Uterus (tissue), 2 donors: ENCODE results near the gene MAP4.

Experiments used
- POLR2A ChIP-seq, 2 donors: fragments of 450-650 bp; IDR thresholded peaks; one replicate each; pipeline ENCODE4 v1.6.1; 2016; ENCODE audit warnings: antibody characterized with exemption in 2 of 2, mild to moderate bottlenecking in 1 of 2, moderate library complexity in 1 of 2
- TF ChIP-seq, protein P1 (sequence below), 4 experiments: fragments of 200-600 bp in 2 of 4; fragments of 450-650 bp in 2 of 4; sonication (generic) in 2 of 4; IDR thresholded peaks; one replicate each; pipeline ENCODE4 v1.5.1; 2016 to 2019; ENCODE audit warnings: antibody characterized with exemption in 4 of 4, mild to moderate bottlenecking in 2 of 4, moderate library complexity in 1 of 4

- TF ChIP-seq, protein P1, sequence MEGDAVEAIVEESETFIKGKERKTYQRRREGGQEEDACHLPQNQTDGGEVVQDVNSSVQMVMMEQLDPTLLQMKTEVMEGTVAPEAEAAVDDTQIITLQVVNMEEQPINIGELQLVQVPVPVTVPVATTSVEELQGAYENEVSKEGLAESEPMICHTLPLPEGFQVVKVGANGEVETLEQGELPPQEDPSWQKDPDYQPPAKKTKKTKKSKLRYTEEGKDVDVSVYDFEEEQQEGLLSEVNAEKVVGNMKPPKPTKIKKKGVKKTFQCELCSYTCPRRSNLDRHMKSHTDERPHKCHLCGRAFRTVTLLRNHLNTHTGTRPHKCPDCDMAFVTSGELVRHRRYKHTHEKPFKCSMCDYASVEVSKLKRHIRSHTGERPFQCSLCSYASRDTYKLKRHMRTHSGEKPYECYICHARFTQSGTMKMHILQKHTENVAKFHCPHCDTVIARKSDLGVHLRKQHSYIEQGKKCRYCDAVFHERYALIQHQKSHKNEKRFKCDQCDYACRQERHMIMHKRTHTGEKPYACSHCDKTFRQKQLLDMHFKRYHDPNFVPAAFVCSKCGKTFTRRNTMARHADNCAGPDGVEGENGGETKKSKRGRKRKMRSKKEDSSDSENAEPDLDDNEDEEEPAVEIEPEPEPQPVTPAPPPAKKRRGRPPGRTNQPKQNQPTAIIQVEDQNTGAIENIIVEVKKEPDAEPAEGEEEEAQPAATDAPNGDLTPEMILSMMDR (IDR thresholded peaks at IDR 0.05), result no peak
- TF ChIP-seq POLR2A (IDR thresholded peaks at IDR 0.05), result no peak
Observed at GRCh38 chr3:48012659-48013058, 3.6 kb downstream of the MAP4 start.
